AG04450 (cell line): ENCODE data around the gene IQCE. TPM values are rescaled to one million over a fixed set of nuclear protein-coding genes. Genes with fewer than 3 reads are reported as not detected.

Experiments
- CTCF ChIA-PET: fragments of 300-600, 350-600 bp; formaldehyde crosslinking; extraction: SDS; loops from one replicate; lab custom pipeline; 2022; ENCODE audit warnings: antibody characterized with exemption, inconsistent platforms; lab: Charles Lee
- POLR2A ChIA-PET: fragments of 350-600 bp; formaldehyde crosslinking; extraction: SDS; loops from one replicate; lab custom pipeline; 2021; ENCODE audit warnings: antibody characterized with exemption, inconsistent platforms; lab: Yijun Ruan, JAX
- DNase-seq: peaks from one replicate; pipeline ENCODE4 v3.0.0-alpha.2; 2011; ENCODE audit warnings: low read depth, low spot score
- H3K27ac ChIP-seq: one replicate; pipeline ENCODE4 v1.5.1; 2012; ENCODE audit warnings: low read depth, low read length, control low read depth
- H3K27me3 ChIP-seq: one replicate; pipeline ENCODE4 v1.6.0; 2012; ENCODE audit warnings: low read length; ENCODE audit not compliant: control insufficient read depth, insufficient read depth
- H3K4me3 ChIP-seq: 2 replicates; pipeline ENCODE4 v1.5.1; 2011; ENCODE audit warnings: mild to moderate bottlenecking, low read depth, low read length, control low read depth
- H3K9me3 ChIP-seq: 2 replicates; pipeline ENCODE4 v1.5.1; 2012; ENCODE audit warnings: low read length; ENCODE audit not compliant: control insufficient read depth, insufficient read depth
- CTCF ChIP-seq: IDR thresholded peaks from 2 replicates; pipeline ENCODE4 v1.5.1; 2011; ENCODE audit warnings: low read depth, low read length, control low read depth, inconsistent platforms
- polyA plus RNA-seq: library from polyadenylated mRNA; depleted of rRNA; stranded (reverse); fragments of >200 nt; gene quantifications from 2 replicates; pipeline ENCODE4 v1.2.3, GENCODE V29; 2011

The IQCE gene
- polyA plus RNA-seq, 1 experiment: 6.8 TPM

- TF ChIP-seq CTCF: no peak
- no peak for DNase-seq
- ChIA-PET POLR2A (no interaction called here), CTCF (no interaction called here)
- H3K27ac ChIP-seq: no peak overlapping the region
- H3K4me3 ChIP-seq: no peak overlapping the region
- no peaks in the 10 kb centered on the region for H3K27me3 ChIP-seq
- H3K9me3 ChIP-seq: no peaks in the 10 kb centered on the region; the same call in 1 of the 2 replicates
These were observed 85.9 kb downstream of the IQCE start for GRCh38 chr7:2644562-2645273.

DNA sequence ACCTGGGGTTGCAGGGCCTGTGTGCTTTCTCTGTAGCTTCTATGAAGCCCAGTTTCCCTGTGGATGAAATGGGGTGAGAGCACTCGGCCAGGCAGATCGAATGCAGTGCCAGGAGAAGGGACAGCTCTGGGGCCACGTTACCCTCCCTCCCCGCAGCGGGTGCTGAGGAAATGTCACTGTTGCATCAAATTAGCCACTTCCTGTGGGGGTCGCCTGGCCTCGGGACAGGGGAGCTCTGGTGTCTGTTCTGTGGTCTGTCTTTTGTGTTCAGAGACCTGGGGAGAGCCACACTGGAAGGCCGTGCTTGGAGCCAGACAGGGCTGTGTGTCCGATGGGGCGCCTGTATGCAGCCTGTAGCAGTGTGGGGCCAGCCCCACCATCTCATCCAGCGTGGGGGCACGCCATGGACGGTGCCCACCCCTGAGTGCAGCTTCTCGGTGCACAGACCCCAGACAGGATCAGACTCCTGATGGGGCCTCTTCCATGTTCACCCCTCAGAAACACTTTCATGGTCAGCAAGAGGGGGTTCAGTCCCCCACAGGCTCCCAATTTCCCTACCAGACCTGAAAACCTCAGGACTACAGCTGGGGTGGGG lies 86.6 kb downstream of the IQCE start:
- ChIA-PET CTCF (no interaction called here), POLR2A (interaction anchor here (0.9 kb wide), 1 partner anchor 14 kb away, joined by 3 read pairs; no protein-coding TSS in a partner anchor)
- H3K4me3 ChIP-seq: no peak overlapping the region
- no peaks in the 10 kb centered on the region for H3K27me3 ChIP-seq
- no peak overlapping the region for H3K27ac ChIP-seq
- H3K9me3 ChIP-seq: no peaks in the 10 kb centered on the region; the same call in 1 of the 2 replicates
- no peak for TF ChIP-seq CTCF
- no peak for DNase-seq

- H3K4me3 ChIP-seq: no peak overlapping the region
- ChIA-PET CTCF (no interaction called here), POLR2A (no interaction called here)
- TF ChIP-seq CTCF: no peak
- H3K27me3 ChIP-seq: no peaks in the 10 kb centered on the region
- no peak overlapping the region for H3K27ac ChIP-seq
- DNase-seq: no peak
- no peaks in the 10 kb centered on the region; the same call in 1 of the 2 replicates for H3K9me3 ChIP-seq
These were observed 87.5 kb downstream of the IQCE start for GRCh38 chr7:2646336-2646679.

DNA sequence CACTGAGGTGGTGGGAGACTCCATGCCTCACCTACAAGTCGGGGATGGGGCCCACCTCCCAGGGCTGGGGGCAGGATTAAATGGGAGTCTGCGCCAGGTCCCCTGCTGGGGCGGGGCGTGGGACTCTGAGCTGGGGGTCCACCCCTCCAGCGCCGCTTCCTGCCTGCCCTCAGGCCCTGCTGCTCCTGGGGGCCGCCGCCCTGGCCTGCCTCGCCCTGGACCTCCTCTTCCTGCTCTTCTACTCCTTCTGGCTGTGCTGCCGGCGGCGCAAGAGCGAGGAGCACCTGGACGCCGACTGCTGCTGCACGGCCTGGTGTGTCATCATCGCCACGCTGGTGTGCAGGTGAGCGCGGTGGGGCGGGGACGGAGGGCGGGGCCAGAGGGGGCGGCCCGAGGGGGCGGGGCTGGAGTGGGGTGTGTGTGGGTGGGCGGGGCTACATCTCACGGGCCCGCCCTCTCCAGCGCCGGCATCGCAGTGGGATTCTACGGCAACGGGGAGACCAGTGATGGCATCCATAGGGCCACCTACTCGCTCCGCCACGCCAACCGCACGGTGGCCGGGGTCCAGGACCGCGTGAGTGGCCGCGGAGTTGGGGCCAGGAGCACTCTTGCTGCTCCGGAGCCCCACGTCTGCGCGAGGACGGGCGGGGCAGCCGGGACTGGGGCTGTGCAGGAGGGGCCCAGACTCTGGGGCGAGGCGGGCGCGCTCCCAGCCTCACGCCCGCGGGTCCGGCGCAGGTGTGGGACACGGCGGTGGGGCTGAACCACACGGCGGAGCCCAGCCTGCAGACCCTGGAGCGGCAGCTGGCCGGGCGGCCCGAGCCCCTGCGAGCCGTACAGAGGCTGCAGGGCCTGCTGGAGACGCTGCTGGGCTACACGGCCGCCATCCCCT lies 88.1 kb downstream of the IQCE start:
- TF ChIP-seq CTCF: no peak
- no peak for DNase-seq
- Histone ChIP-seq H3K9me3 (no peaks in the 10 kb centered on the region; the same call in 1 of the 2 replicates), H3K27ac (no peak overlapping the region), H3K27me3 (no peaks in the 10 kb centered on the region), H3K4me3 (no peak overlapping the region)
- CTCF ChIA-PET: no interaction called here
- POLR2A ChIA-PET: no interaction called here
